Liver (tissue), 3 donors: ENCODE results near the gene BAIAP2L1.

Experiments
- FOXA1 ChIP-seq: IDR thresholded peaks from 2 replicates; pipeline ENCODE4 v1.6.1; 2016; ENCODE audit warnings: antibody characterized with exemption
- GABPA ChIP-seq, 2 donors: IDR thresholded peaks in 1 of 2; conservative IDR thresholded peaks in 1 of 2; 2 replicates each; pipeline ENCODE4 v1.6.1; 2016; ENCODE audit warnings: antibody characterized with exemption in 2 of 2, mild to moderate bottlenecking in 1 of 2, moderate library complexity in 1 of 2
- RXRA ChIP-seq, 2 donors: IDR thresholded peaks; 2 replicates each; pipeline ENCODE4 v1.6.1; 2017 to 2018; ENCODE audit warnings: antibody characterized with exemption in 2 of 2, mild to moderate bottlenecking in 1 of 2
- SP1 ChIP-seq: IDR thresholded peaks from 2 replicates; pipeline ENCODE4 v1.6.1; 2018; ENCODE audit warnings: antibody characterized with exemption, mild to moderate bottlenecking
- TAF1 ChIP-seq: conservative IDR thresholded peaks from 2 replicates; pipeline ENCODE4 v1.6.1; 2016; ENCODE audit warnings: antibody characterized with exemption, mild to moderate bottlenecking
- YY1 ChIP-seq: IDR thresholded peaks from 2 replicates; pipeline ENCODE4 v1.6.1; 2016; ENCODE audit warnings: antibody characterized with exemption, mild to moderate bottlenecking
- TF ChIP-seq, protein P1 (sequence below): fragments of 150-350 bp; IDR thresholded peaks from 2 replicates; pipeline ENCODE4 v1.5.1; 2017; ENCODE audit warnings: improper control_type of control experiment, low read depth, low read length; ENCODE audit not compliant: missing input control
- TF ChIP-seq, protein P2 (sequence below): IDR thresholded peaks from 2 replicates; pipeline ENCODE4 v1.6.1; 2016; ENCODE audit warnings: antibody characterized with exemption
- TF ChIP-seq, protein P3 (sequence below): IDR thresholded peaks from 2 replicates; pipeline ENCODE4 v1.6.1; 2016; ENCODE audit warnings: antibody characterized with exemption
- TF ChIP-seq, protein P4 (sequence below): IDR thresholded peaks from 2 replicates; pipeline ENCODE4 v1.6.1; 2016; ENCODE audit warnings: antibody characterized with exemption, mild to moderate bottlenecking
- donor health status: healthy.
- donor health status: healthy.

DNA sequence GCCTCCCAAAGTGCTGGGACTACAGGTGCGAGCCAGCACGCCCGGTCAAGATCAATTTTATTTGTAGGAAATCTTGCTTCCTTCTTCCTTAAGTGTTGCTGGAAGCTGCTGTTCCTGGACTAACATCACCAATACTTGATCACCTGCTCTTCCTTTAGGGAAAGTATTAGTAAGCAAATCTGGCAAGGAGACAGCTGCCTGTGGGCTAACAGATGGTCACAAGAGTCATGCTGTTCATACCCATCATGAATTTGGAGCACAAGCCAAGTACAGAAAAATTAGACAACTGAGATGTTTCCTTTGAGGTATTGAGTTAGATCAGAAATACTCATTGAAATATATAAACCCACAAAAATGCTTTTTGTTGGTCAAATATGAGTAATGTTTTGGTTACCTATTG, 27.9 kb downstream of the BAIAP2L1 start:
- TF ChIP-seq, protein P1, sequence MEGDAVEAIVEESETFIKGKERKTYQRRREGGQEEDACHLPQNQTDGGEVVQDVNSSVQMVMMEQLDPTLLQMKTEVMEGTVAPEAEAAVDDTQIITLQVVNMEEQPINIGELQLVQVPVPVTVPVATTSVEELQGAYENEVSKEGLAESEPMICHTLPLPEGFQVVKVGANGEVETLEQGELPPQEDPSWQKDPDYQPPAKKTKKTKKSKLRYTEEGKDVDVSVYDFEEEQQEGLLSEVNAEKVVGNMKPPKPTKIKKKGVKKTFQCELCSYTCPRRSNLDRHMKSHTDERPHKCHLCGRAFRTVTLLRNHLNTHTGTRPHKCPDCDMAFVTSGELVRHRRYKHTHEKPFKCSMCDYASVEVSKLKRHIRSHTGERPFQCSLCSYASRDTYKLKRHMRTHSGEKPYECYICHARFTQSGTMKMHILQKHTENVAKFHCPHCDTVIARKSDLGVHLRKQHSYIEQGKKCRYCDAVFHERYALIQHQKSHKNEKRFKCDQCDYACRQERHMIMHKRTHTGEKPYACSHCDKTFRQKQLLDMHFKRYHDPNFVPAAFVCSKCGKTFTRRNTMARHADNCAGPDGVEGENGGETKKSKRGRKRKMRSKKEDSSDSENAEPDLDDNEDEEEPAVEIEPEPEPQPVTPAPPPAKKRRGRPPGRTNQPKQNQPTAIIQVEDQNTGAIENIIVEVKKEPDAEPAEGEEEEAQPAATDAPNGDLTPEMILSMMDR: no peak
- no peak for TF ChIP-seq SP1
- no peak for TF ChIP-seq YY1
- TF ChIP-seq, protein P2, sequence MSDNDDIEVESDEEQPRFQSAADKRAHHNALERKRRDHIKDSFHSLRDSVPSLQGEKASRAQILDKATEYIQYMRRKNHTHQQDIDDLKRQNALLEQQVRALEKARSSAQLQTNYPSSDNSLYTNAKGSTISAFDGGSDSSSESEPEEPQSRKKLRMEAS: no peak
- TF ChIP-seq RXRA (IDR thresholded peaks at IDR 0.05): no peak
- no peak for TF ChIP-seq GABPA (IDR thresholded peaks at IDR 0.05 in 1 of 2, conservative IDR thresholded peaks at IDR 0.05 in 1 of 2)
- no peak for TF ChIP-seq TAF1
- TF ChIP-seq, protein P3, sequence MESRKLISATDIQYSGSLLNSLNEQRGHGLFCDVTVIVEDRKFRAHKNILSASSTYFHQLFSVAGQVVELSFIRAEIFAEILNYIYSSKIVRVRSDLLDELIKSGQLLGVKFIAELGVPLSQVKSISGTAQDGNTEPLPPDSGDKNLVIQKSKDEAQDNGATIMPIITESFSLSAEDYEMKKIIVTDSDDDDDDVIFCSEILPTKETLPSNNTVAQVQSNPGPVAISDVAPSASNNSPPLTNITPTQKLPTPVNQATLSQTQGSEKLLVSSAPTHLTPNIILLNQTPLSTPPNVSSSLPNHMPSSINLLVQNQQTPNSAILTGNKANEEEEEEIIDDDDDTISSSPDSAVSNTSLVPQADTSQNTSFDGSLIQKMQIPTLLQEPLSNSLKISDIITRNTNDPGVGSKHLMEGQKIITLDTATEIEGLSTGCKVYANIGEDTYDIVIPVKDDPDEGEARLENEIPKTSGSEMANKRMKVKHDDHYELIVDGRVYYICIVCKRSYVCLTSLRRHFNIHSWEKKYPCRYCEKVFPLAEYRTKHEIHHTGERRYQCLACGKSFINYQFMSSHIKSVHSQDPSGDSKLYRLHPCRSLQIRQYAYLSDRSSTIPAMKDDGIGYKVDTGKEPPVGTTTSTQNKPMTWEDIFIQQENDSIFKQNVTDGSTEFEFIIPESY: no peak
- TF ChIP-seq, protein P4, sequence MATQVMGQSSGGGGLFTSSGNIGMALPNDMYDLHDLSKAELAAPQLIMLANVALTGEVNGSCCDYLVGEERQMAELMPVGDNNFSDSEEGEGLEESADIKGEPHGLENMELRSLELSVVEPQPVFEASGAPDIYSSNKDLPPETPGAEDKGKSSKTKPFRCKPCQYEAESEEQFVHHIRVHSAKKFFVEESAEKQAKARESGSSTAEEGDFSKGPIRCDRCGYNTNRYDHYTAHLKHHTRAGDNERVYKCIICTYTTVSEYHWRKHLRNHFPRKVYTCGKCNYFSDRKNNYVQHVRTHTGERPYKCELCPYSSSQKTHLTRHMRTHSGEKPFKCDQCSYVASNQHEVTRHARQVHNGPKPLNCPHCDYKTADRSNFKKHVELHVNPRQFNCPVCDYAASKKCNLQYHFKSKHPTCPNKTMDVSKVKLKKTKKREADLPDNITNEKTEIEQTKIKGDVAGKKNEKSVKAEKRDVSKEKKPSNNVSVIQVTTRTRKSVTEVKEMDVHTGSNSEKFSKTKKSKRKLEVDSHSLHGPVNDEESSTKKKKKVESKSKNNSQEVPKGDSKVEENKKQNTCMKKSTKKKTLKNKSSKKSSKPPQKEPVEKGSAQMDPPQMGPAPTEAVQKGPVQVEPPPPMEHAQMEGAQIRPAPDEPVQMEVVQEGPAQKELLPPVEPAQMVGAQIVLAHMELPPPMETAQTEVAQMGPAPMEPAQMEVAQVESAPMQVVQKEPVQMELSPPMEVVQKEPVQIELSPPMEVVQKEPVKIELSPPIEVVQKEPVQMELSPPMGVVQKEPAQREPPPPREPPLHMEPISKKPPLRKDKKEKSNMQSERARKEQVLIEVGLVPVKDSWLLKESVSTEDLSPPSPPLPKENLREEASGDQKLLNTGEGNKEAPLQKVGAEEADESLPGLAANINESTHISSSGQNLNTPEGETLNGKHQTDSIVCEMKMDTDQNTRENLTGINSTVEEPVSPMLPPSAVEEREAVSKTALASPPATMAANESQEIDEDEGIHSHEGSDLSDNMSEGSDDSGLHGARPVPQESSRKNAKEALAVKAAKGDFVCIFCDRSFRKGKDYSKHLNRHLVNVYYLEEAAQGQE: no peak
- TF ChIP-seq FOXA1: no peak
